ENCODE results near the gene CPLX1.

Gene CPLX1

DNA sequence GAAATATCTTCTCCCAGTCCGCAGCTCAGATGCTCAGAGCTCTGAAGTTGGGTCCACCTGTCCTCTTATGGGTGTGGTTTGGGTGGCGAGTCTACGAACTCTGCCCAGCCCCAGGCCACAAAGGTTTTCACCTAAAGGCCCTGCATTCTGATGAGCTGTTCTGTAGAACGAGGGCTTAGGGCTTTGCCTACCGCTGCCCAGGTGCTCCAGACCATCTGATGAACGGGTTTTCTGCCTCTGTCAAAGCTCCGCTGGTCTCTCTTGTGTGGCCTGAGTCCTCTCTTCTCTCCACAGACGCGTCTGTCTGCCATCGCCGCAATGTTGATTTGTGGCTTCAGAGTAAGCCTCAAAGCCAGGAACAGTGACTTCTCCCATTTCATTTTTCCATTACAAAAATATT is 28.4 kb upstream of the CPLX1 start:
- no peak for DNase-seq

DNA sequence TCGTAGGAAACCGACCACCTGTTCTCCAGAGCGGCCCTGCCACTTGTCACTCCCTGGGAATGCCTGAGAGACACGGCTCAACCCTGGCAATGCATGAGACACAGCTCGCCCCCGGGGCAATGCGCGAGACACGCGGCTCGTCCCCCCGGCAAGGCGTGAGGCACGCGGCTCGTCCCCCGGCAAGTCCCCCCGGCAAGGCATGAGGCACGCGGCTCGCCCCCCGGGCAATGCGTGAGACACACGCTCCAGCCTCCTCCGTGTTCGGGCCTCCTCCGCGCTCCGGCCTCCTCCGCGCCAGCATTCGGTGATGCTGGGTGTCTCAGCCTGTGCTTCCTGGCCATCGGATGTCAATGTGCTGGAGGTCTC is 27.5 kb upstream of the CPLX1 start:
- no peak for DNase-seq

DNA sequence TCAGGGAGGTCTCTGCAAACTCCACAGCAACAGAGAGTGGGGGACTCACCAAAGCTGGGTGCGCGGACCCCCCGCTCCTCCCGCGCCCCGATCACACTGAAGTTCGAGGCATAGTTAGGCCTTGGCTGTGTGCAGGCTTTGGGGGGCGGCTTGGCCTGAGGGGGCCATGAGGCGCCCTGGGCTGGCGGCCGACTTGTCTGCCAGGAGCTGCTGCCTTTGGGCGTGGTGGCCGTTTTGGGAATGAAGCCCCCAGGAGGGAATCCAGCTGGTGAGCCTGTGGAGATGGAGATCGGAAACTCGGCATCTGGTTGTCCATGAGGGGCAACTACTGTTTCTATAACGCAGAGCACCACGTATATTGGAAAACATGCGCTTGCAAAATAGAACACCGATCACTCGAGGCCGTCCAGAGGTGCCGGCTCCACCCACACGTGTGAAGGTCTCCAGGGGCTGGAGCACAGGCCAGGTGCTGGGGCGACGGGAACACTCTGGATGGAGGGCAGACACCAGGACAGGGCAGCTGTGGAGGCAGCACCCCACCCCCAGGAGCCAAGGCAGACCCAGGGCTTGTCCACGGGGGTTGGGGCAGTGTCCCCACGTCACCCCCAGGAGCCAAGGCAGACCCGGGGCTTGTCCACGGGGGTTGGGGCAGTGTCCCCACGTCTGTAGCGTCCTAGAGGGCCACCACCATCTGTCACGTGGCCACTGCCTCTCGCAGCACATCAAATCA is 25.9 kb upstream of the CPLX1 start:
- DNase-seq = no peak

DNA sequence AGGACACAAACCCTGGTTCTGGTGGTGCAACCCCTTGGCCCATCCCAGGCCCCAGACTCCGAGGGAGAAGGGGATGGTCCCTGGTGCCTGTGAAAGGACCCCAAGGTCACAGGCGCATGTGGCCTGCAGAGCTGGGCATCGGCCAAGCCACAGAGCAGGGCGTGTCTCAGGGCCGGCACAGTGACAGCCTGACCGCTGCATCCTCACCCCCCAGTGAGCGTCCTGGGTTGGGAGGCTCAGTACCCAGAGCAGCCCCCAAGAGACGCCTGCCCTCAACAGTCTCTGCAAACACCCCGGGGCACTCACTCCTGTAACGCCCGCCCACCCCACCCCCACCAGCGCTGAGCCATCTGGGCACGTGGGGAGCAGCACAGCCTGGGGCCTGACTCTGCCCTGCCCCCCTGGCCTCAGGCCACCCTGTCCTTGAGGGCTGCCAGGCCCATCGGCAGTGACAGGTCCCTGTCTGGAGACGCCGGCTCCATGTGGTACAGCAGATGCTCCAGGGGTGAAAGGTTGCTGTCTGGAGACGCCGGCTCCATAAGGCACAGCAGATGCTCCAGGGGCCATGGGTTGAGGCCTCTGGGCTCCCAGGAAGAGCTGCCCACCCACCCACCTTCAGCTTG is 24.5 kb upstream of the CPLX1 start:
- DNase-seq = no peak

DNA sequence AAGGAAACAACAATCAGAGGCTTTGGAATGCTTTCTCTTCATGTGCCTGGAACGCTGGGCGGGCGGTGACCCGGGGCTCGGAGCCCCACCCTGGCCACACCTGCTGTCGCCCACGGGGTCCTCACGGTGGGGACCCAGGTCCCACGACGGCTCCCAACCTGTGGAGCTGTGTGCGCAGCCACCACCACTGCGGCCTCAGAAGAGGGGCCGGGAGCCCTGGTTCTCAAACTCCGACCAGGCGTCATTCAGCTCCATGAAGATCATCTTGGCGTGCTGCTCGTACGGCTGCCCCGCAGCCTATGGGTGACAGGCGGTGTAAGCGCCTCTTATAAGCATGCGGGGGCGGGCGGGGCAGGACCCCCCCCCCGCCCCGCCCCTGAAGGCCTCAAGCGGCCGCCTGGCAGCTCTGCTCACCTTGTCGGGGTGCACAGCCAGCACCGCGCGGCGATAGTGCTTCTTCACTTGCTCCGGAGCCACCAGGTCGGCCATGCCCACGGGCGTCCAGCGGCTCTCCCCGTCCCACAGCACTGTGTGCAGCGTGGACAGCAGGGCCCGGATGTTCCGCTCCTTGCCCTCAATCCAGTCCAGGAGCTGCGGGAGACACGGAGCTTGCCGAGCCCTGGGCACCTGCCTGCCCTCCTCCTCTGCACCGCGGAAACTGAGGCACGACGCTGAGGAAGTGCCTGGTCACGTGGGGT is 23.7 kb upstream of the CPLX1 start:
- no peak for DNase-seq

DNA sequence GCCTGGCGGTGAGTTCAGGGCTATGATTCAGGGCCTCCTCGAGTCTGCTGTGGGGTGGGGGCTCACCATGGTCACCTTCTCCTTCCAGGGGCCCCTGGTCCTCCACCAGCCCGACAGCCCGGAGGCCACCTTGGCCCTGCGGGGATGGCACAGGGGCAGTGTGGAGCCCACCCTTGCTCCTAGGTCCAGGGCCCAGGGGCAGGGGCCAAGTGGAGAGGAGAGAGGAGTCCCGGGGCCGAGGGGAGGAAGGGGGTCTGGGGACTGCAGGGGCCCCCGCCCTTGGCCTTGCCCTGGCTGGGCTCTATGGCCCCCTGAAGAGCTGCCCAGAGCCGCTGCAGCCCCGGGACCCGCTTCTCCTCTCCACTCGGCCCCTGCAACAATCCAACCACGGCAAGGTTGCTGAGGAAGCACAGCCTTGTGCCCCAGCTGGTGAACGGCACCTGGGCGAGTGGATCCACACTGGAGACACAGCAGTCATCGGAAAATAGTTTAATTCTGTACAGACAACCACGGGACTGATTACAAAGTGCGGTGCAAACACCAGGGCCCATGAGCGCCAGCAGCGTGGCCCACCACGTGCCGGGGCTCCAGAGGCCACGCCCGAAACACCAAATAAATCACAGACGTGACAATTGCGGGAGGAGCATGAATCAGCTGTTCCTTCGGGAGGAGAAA is 23.0 kb upstream of the CPLX1 start:
- DNase-seq = no peak

DNA sequence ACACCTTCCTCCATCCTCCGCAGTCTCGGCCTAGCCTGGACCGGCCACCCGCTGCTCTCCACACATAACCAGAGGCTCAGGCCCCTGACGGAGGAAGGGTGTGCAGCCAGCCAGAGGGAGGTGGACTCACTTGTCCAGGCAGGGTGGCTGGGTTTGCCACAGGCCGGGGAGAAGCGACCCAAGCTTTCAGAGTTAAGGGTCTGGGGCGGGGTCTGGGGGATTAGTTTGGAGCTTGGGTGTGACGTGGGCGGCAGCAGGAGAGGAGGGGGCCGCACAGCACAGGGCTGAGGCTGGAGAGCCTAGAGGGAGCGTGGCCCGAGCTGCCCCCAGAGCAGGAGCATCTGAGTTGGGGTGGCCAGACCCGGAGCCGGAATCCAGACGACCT is 22.4 kb upstream of the CPLX1 start:
- DNase-seq = no peak

DNA sequence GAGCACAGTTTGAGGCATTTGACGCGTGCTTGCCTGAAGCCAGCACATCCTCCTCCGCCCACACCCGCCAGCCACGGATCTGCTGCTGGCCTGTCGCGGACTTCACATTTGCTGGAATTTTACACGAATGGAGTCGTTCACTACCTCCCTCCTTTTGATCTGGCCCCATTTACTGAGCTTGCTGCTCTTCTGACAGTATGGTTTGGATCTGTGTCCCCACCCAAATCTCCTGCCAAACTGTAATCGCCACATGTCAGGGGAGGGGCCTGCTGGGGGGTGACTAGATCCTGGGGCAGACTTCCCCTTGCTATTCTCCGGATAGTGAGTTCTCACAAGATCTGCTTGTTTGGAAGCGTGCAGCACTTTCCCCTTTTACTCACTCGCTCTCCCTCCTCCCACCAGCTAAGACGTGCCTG is 19.9 kb upstream of the CPLX1 start:
- no peak for DNase-seq

DNA sequence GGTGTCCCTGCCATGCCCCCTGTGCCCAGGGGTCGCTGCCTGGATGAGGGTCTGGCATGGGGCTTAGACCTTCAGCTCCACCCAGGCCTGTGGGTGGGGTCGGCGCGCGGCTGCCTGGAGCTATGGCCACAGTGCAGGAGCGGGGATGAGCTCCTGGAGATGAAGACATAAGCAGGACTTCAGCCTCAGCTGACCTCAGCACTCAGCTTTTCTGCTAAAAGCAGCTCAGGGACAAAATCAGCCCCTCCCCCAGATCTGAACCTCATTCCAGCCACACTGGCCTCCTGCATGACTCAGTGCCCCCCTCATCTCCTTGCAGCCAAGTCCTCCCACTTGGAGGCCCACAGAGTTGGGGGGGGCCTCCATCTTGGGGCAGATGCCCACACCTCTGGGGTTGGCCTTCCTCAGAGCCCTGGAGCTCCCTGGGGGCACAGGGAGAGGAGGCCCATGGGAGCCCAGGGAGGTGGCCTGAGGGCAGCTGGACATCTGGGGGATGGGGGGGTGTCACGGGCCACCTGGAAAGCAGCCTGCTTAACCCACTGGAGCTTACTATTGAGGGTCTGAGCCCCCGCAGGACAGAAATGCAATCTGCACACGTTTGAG is 19.4 kb upstream of the CPLX1 start:
- no peak for DNase-seq

DNA sequence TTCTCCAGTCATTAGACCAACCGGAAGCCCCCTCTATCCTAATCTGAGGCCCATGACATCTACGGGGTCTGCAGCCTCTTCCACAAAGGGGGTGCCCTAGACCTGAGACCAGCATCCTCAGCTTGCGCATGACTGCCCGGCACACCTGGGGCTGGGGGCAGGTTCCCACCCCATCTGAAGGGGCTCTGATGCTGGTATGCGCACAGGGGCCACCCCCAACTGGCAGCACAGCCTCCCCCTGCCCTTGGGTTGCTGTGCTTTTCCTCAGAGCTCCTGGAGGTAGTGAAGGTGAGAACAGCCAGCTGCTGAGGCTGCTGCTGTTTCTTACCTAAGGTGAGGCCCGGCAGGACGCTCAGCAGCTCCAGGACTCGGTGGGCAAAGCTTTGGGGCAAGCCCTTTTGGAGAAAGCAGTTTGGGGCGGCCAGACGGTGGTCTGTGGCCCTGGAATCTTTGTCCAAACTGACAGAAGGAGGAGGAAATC is 18.9 kb upstream of the CPLX1 start:
- no peak for DNase-seq

DNA sequence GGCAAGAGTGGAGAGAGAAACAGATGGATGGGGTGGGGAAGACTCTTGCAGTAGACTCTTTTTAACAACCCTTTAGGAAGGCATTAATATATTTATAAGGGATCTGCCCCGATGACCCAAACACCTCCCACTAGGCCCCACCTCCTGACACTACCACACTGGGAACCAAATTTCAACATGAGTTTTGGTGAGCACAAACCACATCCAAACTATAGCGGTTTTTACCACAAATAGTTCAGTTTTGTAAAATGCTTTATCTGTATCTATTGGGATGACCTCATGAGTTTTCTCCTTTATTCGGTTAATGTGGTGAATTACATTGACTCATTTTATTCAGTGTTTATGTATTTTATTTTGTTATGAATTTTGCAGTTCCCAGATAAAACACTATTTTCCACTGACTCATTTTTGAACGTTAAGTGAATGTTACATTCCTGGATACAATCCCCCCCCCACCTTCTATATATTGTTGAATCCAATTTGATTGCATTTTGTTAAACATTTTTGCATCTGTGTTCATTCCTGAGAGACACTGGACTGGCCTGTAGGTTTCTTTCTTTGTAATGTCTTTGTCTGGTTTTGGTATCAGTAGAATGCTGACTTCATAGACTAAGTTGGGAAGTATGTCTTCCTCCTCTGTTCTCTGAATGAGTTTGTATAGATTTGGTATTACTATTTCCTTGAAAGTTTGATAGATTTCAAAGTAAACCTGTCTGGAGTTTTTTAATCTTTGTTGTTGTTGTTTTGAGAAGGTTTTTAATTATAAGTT is 13.9 kb upstream of the CPLX1 start:
- no peak for DNase-seq

DNA sequence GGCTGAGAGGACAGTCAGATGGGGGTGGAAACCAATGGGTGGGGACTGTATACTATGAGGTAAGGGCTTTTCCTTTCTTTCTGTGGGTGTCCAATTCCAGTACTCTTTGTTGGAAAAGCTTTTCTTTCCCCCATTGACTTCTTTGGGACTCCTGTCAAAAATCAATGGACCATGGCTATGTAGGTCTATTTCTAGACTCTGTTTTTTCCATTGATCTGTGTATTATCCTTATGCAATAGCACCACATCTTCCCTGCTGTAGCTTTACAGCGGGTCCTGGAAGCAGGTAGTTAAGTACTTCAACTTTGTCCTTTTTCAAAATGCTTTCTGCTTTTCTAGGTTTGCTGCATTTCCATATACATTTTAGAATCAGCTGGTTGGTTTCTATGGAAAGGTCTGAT is 11.8 kb upstream of the CPLX1 start:
- DNase-seq = no peak

DNA sequence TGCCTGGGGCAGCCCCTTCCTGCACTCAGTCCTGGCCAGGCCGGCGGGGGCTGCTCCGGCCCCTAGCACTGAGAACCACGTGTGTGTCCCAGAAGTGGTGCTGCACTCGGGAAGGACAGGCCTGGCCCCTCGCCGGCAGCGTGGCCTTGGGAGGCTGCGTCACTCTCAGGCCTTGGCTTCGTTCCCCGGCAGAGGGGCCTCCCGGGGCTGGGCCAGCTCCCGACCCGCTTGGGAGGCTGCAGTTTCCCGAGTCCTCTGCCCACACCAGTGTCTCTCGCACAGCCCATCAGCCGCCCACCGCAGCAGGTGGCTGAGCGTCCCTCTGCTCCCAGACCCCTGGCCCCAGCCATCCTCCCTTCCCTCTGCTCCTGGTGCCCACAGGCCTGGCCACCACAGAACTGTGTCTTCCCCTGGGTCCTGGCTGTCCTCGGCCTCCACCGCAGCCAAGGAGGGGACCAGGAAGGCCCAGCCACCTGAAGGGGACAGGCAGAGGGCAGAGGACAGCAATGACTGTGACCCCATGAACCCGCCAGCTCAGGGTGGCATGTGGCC is 10.9 kb upstream of the CPLX1 start:
- DNase-seq = no peak

DNA sequence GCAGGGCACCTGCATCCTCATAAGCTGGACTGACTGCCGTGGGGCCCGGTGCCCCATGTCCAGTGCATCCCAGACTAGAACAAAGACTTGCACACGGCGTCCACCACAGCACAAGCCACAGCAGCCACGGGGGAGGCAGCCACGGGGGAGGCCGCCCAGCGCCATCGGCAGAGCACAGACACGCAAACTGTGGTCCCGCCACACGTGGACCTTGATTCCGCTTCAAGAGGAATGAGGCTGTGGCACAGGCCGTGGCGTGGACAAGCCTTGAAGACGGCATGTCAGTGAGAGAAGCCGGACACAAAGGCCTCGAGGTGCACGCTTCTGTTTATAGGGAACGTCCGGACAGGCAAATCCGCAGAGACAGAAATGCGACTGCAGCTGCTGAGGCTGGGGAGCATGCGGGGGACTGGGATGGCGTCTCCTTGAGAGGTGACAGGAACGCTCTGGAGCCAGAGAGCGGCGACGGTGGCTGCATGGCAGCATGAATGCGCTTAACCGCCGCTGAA is 10.1 kb upstream of the CPLX1 start:
- DNase-seq = no peak

DNA sequence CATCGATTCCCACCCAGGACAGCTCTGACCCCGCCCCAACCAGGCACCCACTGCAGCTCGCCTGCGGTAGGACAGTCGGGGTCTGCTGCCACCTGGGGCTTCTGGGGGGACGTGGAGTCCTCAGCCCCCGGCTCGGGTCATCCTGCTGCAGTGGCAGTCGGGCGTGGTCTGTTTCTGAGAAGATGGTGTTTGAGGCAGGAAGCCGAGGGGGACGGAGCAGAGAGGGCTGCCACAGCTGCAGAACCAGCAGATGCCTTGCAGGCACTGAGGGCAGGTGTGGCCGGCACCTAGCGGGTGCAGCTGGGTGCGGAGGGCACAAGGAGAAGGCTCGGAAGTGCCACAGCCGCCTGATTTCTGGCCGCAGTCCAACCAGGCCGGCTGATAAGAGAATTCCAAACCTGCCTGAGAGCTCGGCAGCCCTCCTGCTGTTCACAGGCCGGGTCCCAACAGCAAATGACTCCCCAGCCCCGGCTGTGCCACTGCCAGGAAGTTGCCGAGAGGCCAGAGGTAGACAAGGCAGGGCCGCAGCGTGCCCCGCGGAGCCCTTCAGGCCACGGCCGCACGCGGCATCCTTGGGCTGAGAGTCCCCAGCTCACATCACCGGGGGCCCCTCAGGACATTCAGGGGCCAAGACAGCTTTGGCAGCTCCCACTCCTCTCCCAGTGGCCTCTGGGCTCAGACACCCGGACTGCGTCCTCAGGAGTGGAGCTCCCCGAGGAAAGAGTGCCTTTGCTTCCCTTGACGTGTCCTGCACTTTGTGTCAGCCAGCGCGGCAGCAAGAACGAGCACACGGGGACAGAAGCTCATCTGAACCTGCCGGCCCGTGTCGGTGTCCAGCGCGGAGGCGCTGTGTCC is 9.4 kb upstream of the CPLX1 start:
- peak; percentile 52 for DNase-seq

DNA sequence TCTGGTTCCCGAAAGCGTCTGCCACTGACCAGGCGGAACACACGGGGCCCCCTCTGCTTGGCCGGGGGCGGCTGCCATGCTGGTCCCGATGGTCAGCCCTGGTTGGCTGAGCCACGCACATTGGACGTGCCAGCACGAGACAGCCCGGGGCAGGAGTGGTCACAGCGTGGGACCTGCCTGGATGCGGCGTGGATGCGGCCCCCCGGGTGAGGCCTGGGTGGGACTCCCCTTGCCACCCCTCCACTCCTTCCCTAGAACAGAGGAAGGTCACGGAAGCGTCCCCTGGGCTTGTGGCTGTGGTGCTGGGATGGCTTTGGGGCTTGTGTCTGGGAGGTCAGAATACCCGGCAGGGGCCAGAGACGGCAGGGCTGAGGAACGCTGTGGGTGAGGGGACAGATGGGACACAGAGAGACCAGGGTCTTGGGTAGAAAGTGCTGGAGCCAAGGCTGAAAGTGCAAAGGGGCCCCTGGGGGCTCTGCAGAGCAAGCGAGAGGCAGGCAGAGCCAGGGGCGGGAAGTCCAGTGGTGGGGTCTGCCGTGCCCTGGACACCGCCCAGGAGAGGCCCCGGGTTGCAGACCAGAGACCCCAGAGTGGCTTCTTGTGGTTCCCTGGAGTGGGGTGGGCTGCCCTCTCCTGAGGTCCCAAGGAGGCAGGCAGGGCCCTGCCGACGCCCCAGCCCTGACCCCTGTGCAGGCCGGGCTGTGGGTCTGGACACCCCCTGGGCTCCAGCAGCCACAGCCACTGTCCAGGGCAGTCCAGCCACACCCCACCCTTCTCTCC is 8.6 kb upstream of the CPLX1 start:
- no peak for DNase-seq

DNA sequence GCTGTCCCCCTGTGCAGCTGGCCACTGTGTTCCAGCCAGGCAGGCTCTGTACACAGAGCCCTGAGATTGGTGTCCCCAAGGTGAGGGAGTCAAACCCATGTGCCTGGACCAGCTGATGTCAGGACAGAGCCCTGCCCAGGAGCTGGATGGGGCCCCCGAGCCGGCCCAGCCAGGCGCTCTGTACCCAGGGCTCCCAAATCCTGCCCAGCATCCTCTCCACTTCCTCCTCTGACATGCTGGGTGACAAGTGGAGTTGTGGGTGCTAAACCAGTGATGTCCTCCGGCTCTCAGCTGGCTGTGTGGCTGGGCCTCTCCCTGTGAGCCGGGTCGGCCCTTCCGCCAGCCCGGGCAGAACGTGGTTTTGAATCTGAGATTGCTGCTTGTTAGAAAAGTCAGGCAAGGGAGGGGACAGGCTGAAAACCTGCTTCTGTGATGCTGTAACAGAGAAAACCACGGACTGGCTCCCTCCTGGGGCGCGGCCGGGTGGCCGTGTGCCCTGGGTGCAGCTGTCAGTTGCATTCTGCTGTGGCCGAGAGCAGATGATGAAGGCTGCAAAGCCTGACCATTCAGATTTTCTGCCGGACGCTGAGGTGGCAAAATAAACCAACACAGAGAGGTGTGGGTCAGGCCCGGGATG is 7.9 kb upstream of the CPLX1 start:
- no peak for DNase-seq

DNA sequence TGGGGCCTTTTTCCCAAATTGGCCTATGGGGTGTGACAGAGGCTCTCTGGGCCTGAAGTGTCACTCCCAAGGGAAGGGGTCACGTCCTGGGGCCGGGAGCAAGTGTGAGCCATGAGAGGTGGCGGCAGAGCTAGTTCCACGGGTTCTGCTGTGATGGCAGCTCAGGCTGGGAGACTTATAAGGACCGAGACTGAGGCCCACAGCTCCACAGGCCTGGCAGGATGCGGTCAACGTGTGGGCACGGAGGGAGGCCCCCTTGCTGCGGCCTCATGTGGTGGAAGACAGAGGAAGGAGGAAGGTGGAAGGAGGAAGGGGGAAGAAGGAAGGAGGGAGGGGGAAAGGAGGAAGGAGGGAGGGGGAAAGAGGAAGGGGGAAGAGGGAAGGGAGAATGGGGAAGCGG is 7.2 kb upstream of the CPLX1 start:
- DNase-seq = no peak

DNA sequence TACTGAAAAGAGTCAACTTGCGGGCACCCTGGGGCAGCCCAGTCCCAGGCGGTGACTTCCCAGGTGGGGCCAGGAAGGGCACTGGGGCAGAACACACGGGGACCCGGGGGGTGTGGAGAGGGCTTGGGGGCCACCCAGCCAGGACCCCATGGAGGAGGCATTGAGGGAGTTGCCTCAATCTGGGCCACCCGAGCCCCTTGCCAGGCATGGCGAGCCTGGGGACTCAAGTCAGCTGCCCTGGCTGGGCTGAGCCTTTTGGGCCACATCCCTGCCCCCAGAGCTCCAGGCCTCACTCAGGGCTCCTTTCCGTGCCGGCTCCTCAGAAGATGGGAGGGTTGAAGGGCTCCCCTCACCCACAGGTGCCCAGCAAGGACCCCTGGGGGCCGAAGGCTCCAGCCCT is 6.6 kb upstream of the CPLX1 start:
- no peak for DNase-seq

DNA sequence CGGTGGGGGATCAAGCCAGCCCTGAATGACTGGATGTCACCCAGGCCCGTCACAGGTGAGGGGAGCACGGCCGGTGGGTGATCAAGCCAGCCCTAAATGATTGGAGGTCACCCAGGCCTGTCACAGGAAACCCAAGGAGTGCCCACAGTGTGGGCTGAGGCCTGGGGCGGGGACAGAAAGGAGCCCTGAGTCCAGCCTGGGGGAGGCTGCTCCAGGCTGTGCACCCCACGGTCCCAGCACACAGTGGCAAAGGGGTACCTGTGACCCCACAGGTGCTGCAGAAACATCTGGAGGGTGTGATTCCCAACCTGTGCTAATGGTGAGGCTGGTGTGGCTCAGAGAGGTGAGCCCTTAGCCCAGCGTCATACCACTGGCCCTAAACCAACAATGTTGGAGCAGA is 6.2 kb upstream of the CPLX1 start:
- no peak for DNase-seq

Data from NCI-H2029 (cell line).